Activated naive CD4-positive, alpha-beta T cell treated with anti-CD3 and anti-CD28 coated beads for 36 hours (primary cell): ENCODE data around the gene TM6SF1. TPM values are rescaled to one million over a fixed set of nuclear protein-coding genes. Genes with fewer than 3 reads are reported as not detected.

Experiments used
- CTCF ChIA-PET: fragments of 350-600 bp; sonication (Branson Sonifier 250); formaldehyde crosslinking; loops from one replicate; lab custom pipeline; 2021; ENCODE audit warnings: antibody characterized with exemption; lab: Charles Lee
- DNase-seq: peaks from one replicate; pipeline ENCODE4 v3.0.0-alpha.2; 2020
- H3K27ac Mint-ChIP-seq: one replicate; pipeline ENCODE4 v1.8.0; 2021; ENCODE audit warnings: mild to moderate bottlenecking, mixed read lengths
- H3K27me3 Mint-ChIP-seq: one replicate; pipeline ENCODE4 v1.8.0; 2021; ENCODE audit warnings: low read depth, mixed read lengths
- H3K36me3 Mint-ChIP-seq: one replicate; pipeline ENCODE4 v1.8.0; 2021; ENCODE audit warnings: low read depth, mixed read lengths
- H3K4me1 Mint-ChIP-seq: one replicate; pipeline ENCODE4 v1.8.0; 2021; ENCODE audit warnings: low read depth, mixed read lengths
- H3K4me3 Mint-ChIP-seq: one replicate; pipeline ENCODE4 v1.8.0; 2021; ENCODE audit warnings: mild to moderate bottlenecking, moderate library complexity, mixed read lengths
- H3K9me3 Mint-ChIP-seq: one replicate; pipeline ENCODE4 v1.8.0; 2021; ENCODE audit warnings: mixed read lengths
- intact Hi-C: fragments of 100-400 bp; cut with micrococcal nuclease; formaldehyde crosslinking; loops from one replicate; pipeline ENCODE4 v1.15.1; 2023
- total RNA-seq, 2 experiments: library from RNA; stranded (reverse); gene quantifications; one replicate each; pipeline ENCODE4 v1.2.3, GENCODE V29; 2021

The TM6SF1 gene
- total RNA-seq, 2 experiments from 2014 or later = 1.7 to 3.4 TPM

GRCh38 chr15:83111149-83111548, 3.7 kb downstream of the TM6SF1 start:
- intact Hi-C loops = no loop called here
- no peaks in the 10 kb centered on the region for H3K9me3 Mint-ChIP-seq
- no peak overlapping the region for H3K27ac Mint-ChIP-seq
- no peak overlapping the region for H3K4me3 Mint-ChIP-seq
- no peak for DNase-seq
- CTCF ChIA-PET = no interaction called here
- H3K4me1 Mint-ChIP-seq = peaks cover 16% of the 10 kb centered on the region
- H3K36me3 Mint-ChIP-seq = no peaks in the 10 kb centered on the region
- peaks cover 41% of the 10 kb centered on the region for H3K27me3 Mint-ChIP-seq

- intact Hi-C loops = no loop called here
- H3K9me3 Mint-ChIP-seq = no peaks in the 10 kb centered on the region
- H3K36me3 Mint-ChIP-seq = no peaks in the 10 kb centered on the region
- H3K27me3 Mint-ChIP-seq = peaks cover 34% of the 10 kb centered on the region
- H3K4me3 Mint-ChIP-seq = no peak overlapping the region
- CTCF ChIA-PET = no interaction called here
- DNase-seq = no peak
- no peak overlapping the region for H3K27ac Mint-ChIP-seq
- peaks cover 12% of the 10 kb centered on the region for H3K4me1 Mint-ChIP-seq
These were observed 4.9 kb downstream of the TM6SF1 start for GRCh38 chr15:83112233-83112955.

GRCh38 chr15:83112956-83113299, 5.5 kb downstream of the TM6SF1 start:
- no peak overlapping the region for H3K4me3 Mint-ChIP-seq
- DNase-seq = no peak
- no peaks in the 10 kb centered on the region for H3K36me3 Mint-ChIP-seq
- intact Hi-C loops = no loop called here
- CTCF ChIA-PET = no interaction called here
- H3K9me3 Mint-ChIP-seq = no peaks in the 10 kb centered on the region
- H3K27me3 Mint-ChIP-seq = peaks cover 34% of the 10 kb centered on the region
- H3K4me1 Mint-ChIP-seq = peaks cover 12% of the 10 kb centered on the region
- H3K27ac Mint-ChIP-seq = no peak overlapping the region

GRCh38 chr15:83113881-83114674, 6.6 kb downstream of the TM6SF1 start:
- H3K27ac Mint-ChIP-seq = no peak overlapping the region
- no peaks in the 10 kb centered on the region for H3K9me3 Mint-ChIP-seq
- H3K36me3 Mint-ChIP-seq = no peaks in the 10 kb centered on the region
- DNase-seq = no peak
- intact Hi-C loops = no loop called here
- CTCF ChIA-PET = no interaction called here
- H3K27me3 Mint-ChIP-seq = peaks cover 23% of the 10 kb centered on the region
- H3K4me1 Mint-ChIP-seq = peaks cover 1% of the 10 kb centered on the region
- H3K4me3 Mint-ChIP-seq = no peak overlapping the region

GRCh38 chr15:83114856-83115255, 7.4 kb downstream of the TM6SF1 start:
- no peaks in the 10 kb centered on the region for H3K4me1 Mint-ChIP-seq
- no peak overlapping the region for H3K4me3 Mint-ChIP-seq
- H3K9me3 Mint-ChIP-seq = no peaks in the 10 kb centered on the region
- no peak overlapping the region for H3K27ac Mint-ChIP-seq
- peaks cover 16% of the 10 kb centered on the region for H3K27me3 Mint-ChIP-seq
- no peaks in the 10 kb centered on the region for H3K36me3 Mint-ChIP-seq
- DNase-seq = no peak
- CTCF ChIA-PET = no interaction called here
- intact Hi-C loops = no loop called here

GRCh38 chr15:83115410-83115809, 8.0 kb downstream of the TM6SF1 start:
- H3K27me3 Mint-ChIP-seq = peaks cover 12% of the 10 kb centered on the region
- H3K4me1 Mint-ChIP-seq = no peaks in the 10 kb centered on the region
- no peak for DNase-seq
- intact Hi-C loops = no loop called here
- H3K9me3 Mint-ChIP-seq = no peaks in the 10 kb centered on the region
- H3K27ac Mint-ChIP-seq = no peak overlapping the region
- CTCF ChIA-PET = interaction anchor here (0.6 kb wide), 1 partner anchor 1618 kb away, joined by 3 read pairs; no protein-coding TSS in a partner anchor
- no peak overlapping the region for H3K4me3 Mint-ChIP-seq
- H3K36me3 Mint-ChIP-seq = no peaks in the 10 kb centered on the region

GRCh38 chr15:83115831-83116565, 8.6 kb downstream of the TM6SF1 start:
- CTCF ChIA-PET = interaction anchor here (0.6 kb wide), 1 partner anchor 1617 kb away, joined by 3 read pairs; no protein-coding TSS in a partner anchor
- Mint-ChIP-seq H3K27ac (no peak overlapping the region), H3K4me1 (no peaks in the 10 kb centered on the region), H3K4me3 (no peak overlapping the region), H3K9me3 (no peaks in the 10 kb centered on the region), H3K36me3 (no peaks in the 10 kb centered on the region), H3K27me3 (peaks cover 9% of the 10 kb centered on the region)
- intact Hi-C loops = no loop called here
- DNase-seq = no peak

- Mint-ChIP-seq H3K4me1 (no peaks in the 10 kb centered on the region), H3K4me3 (no peak overlapping the region), H3K36me3 (no peaks in the 10 kb centered on the region), H3K9me3 (no peaks in the 10 kb centered on the region), H3K27ac (no peak overlapping the region), H3K27me3 (no peaks in the 10 kb centered on the region)
- DNase-seq = no peak
- intact Hi-C loops = no loop called here
- CTCF ChIA-PET = no interaction called here
These were observed 10.9 kb downstream of the TM6SF1 start for GRCh38 chr15:83118291-83118827.

- DNase-seq = no peak
- Mint-ChIP-seq H3K27me3 (no peaks in the 10 kb centered on the region), H3K9me3 (no peaks in the 10 kb centered on the region), H3K27ac (no peak overlapping the region), H3K36me3 (no peaks in the 10 kb centered on the region), H3K4me1 (no peaks in the 10 kb centered on the region), H3K4me3 (no peak overlapping the region)
- intact Hi-C loops = no loop called here
- CTCF ChIA-PET = no interaction called here
These were observed 11.5 kb downstream of the TM6SF1 start for GRCh38 chr15:83118968-83119367.

GRCh38 chr15:83119968-83120581, 12.6 kb downstream of the TM6SF1 start:
- Mint-ChIP-seq H3K27ac (no peak overlapping the region), H3K9me3 (no peaks in the 10 kb centered on the region), H3K4me1 (no peaks in the 10 kb centered on the region), H3K4me3 (no peak overlapping the region), H3K36me3 (no peaks in the 10 kb centered on the region), H3K27me3 (no peaks in the 10 kb centered on the region)
- CTCF ChIA-PET = no interaction called here
- no peak for DNase-seq
- intact Hi-C loops = no loop called here

GRCh38 chr15:83123529-83123928, 16.1 kb downstream of the TM6SF1 start:
- H3K27ac Mint-ChIP-seq = no peak overlapping the region
- no peaks in the 10 kb centered on the region for H3K4me1 Mint-ChIP-seq
- intact Hi-C loops = no loop called here
- DNase-seq = no peak
- H3K4me3 Mint-ChIP-seq = no peak overlapping the region
- no peaks in the 10 kb centered on the region for H3K9me3 Mint-ChIP-seq
- no peaks in the 10 kb centered on the region for H3K27me3 Mint-ChIP-seq
- CTCF ChIA-PET = no interaction called here
- no peaks in the 10 kb centered on the region for H3K36me3 Mint-ChIP-seq

- Mint-ChIP-seq H3K27me3 (no peaks in the 10 kb centered on the region), H3K4me1 (no peaks in the 10 kb centered on the region), H3K4me3 (no peak overlapping the region), H3K27ac (no peak overlapping the region), H3K9me3 (no peaks in the 10 kb centered on the region), H3K36me3 (no peaks in the 10 kb centered on the region)
- DNase-seq = no peak
- intact Hi-C loops = no loop called here
- CTCF ChIA-PET = no interaction called here
These were observed 20.2 kb downstream of the TM6SF1 start for GRCh38 chr15:83127547-83128150.
